Retinal pigment epithelial cell (primary cell): ENCODE measurements around the gene GPR15LG.
"Not testable (repeated sequence)": the region's sequence is repeated elsewhere in the genome, so short reads cannot be mapped to it uniquely, and the experiment has no call there.

Source experiments
- DNase-seq: peaks from one replicate; pipeline ENCODE4 v3.0.0-alpha.2; 2010; ENCODE audit warnings: low read depth
- H3K4me3 ChIP-seq: 2 replicates; pipeline ENCODE4 v1.5.1; 2011; ENCODE audit warnings: mild to moderate bottlenecking, low read length, control low read depth, moderate library complexity
- CTCF ChIP-seq: conservative IDR thresholded peaks from 2 replicates; pipeline ENCODE4 v1.5.1; 2011; ENCODE audit warnings: low read depth, low read length, control low read depth, inconsistent platforms

GPR15LG gene

GRCh38 chr10:84166620-84167288, 6.8 kb upstream of the GPR15LG start:
- no peak for DNase-seq
- TF ChIP-seq CTCF = no peak
- no peak overlapping the region for H3K4me3 ChIP-seq

GRCh38 chr10:84167289-84167653, 6.3 kb upstream of the GPR15LG start:
- not testable (repeated sequence) for DNase-seq

GRCh38 chr10:84168382-84168781, 5.2 kb upstream of the GPR15LG start:
- DNase-seq, H3K4me3 ChIP-seq: not testable (repeated sequence)

More at GRCh38 chr10:84167289-84167653, 6.3 kb upstream of the GPR15LG start:
- not testable (repeated sequence) for H3K4me3 ChIP-seq

GRCh38 chr10:84171237-84171636, 2.4 kb upstream of the GPR15LG start:
- not testable (repeated sequence) for DNase-seq, H3K4me3 ChIP-seq

GRCh38 chr10:84171700-84172466, 1.7 kb upstream of the GPR15LG start:
- H3K4me3 ChIP-seq, DNase-seq: not testable (repeated sequence)

- TF ChIP-seq CTCF = no peak
- no peak overlapping the region for H3K4me3 ChIP-seq
- no peak for DNase-seq
Measured at GRCh38 chr10:84172467-84173356, 889 bp upstream of the GPR15LG start.

GRCh38 chr10:84175436-84175835, 1.8 kb downstream of the GPR15LG start:
- no peak for DNase-seq
- TF ChIP-seq CTCF = no peak
- no peak overlapping the region for H3K4me3 ChIP-seq

GRCh38 chr10:84176351-84176750, 2.8 kb downstream of the GPR15LG start:
- TF ChIP-seq CTCF = no peak
- no peak for DNase-seq
- H3K4me3 ChIP-seq = no peak overlapping the region
